AG04450 (cell line): ENCODE measurements around the gene SMAD6. TPM values are rescaled to one million over a fixed set of nuclear protein-coding genes. Genes with fewer than 3 reads are reported as not detected.

Experiments
- CTCF ChIA-PET: fragments of 300-600, 350-600 bp; formaldehyde crosslinking; extraction: SDS; loops from one replicate; lab custom pipeline; 2022; ENCODE audit warnings: antibody characterized with exemption, inconsistent platforms; lab: Charles Lee
- POLR2A ChIA-PET: fragments of 350-600 bp; formaldehyde crosslinking; extraction: SDS; loops from one replicate; lab custom pipeline; 2021; ENCODE audit warnings: antibody characterized with exemption, inconsistent platforms; lab: Yijun Ruan, JAX
- DNase-seq: peaks from one replicate; pipeline ENCODE4 v3.0.0-alpha.2; 2011; ENCODE audit warnings: low read depth, low spot score
- H3K27ac ChIP-seq: one replicate; pipeline ENCODE4 v1.5.1; 2012; ENCODE audit warnings: low read depth, low read length, control low read depth
- H3K27me3 ChIP-seq: one replicate; pipeline ENCODE4 v1.6.0; 2012; ENCODE audit warnings: low read length; ENCODE audit not compliant: control insufficient read depth, insufficient read depth
- H3K4me3 ChIP-seq: 2 replicates; pipeline ENCODE4 v1.5.1; 2011; ENCODE audit warnings: mild to moderate bottlenecking, low read depth, low read length, control low read depth
- H3K9me3 ChIP-seq: 2 replicates; pipeline ENCODE4 v1.5.1; 2012; ENCODE audit warnings: low read length; ENCODE audit not compliant: control insufficient read depth, insufficient read depth
- polyA plus RNA-seq: library from polyadenylated mRNA; depleted of rRNA; stranded (reverse); fragments of >200 nt; gene quantifications from 2 replicates; pipeline ENCODE4 v1.2.3, GENCODE V29; 2011
- TF ChIP-seq, protein P1 (sequence below): IDR thresholded peaks from 2 replicates; pipeline ENCODE4 v1.5.1; 2011; ENCODE audit warnings: low read depth, low read length, control low read depth, inconsistent platforms

Gene SMAD6
- polyA plus RNA-seq, 1 experiment, result 1.8 TPM

DNA sequence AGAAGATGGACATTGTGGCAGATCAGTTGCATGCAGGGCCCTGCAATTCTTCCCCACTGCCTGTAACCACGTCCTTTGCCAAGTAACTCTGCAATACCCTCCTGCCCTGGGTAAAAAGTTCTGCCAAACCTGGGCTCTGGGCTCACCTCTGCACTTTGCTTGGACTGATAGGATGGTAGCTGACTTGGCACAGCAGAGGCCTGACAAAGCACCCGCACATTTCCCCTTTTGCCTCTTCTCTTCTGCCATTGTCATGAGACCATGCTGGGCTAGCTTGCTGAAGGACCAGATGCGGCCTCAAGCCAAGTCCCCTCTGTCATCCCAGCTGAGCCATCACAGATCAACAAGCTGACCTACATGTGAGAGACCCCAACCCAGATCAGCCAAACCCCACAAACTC lies 122.4 kb downstream of the SMAD6 start:
- no peaks in the 10 kb centered on the region for H3K27me3 ChIP-seq
- no peak overlapping the region for H3K4me3 ChIP-seq
- ChIA-PET CTCF (no interaction called here), POLR2A (no interaction called here)
- no peak for DNase-seq
- no peaks in the 10 kb centered on the region for H3K9me3 ChIP-seq
- H3K27ac ChIP-seq, result no peak overlapping the region
- TF ChIP-seq, protein P1, sequence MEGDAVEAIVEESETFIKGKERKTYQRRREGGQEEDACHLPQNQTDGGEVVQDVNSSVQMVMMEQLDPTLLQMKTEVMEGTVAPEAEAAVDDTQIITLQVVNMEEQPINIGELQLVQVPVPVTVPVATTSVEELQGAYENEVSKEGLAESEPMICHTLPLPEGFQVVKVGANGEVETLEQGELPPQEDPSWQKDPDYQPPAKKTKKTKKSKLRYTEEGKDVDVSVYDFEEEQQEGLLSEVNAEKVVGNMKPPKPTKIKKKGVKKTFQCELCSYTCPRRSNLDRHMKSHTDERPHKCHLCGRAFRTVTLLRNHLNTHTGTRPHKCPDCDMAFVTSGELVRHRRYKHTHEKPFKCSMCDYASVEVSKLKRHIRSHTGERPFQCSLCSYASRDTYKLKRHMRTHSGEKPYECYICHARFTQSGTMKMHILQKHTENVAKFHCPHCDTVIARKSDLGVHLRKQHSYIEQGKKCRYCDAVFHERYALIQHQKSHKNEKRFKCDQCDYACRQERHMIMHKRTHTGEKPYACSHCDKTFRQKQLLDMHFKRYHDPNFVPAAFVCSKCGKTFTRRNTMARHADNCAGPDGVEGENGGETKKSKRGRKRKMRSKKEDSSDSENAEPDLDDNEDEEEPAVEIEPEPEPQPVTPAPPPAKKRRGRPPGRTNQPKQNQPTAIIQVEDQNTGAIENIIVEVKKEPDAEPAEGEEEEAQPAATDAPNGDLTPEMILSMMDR, result no peak

DNA sequence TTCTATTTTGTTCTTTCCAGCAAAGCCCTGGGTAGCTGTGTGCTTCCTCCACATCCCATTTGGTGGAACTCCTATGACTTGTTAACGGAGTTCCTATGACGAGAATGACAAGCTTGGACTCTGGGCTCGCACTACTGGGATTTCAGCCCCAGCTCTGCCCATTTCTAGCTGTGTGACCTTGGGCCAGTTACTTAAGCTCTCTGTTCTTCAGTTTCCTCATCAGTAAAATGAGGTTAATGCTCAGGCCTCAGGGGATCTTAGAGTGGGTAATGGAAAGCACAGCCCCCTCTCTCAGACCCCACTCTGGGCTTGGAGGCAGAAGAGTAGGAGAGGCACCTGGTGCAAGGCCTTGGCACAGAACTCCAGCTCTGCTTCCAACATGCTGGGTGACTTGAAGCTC lies 123.1 kb downstream of the SMAD6 start:
- no peak overlapping the region for H3K27ac ChIP-seq
- no peak overlapping the region for H3K4me3 ChIP-seq
- TF ChIP-seq, protein P1, result no peak
- no peak for DNase-seq
- POLR2A ChIA-PET, result no interaction called here
- CTCF ChIA-PET, result interaction anchor here (1.4 kb wide), 1 partner anchor 26 kb away, joined by 4 read pairs; no protein-coding TSS in a partner anchor
- H3K9me3 ChIP-seq, result no peaks in the 10 kb centered on the region
- H3K27me3 ChIP-seq, result no peaks in the 10 kb centered on the region

DNA sequence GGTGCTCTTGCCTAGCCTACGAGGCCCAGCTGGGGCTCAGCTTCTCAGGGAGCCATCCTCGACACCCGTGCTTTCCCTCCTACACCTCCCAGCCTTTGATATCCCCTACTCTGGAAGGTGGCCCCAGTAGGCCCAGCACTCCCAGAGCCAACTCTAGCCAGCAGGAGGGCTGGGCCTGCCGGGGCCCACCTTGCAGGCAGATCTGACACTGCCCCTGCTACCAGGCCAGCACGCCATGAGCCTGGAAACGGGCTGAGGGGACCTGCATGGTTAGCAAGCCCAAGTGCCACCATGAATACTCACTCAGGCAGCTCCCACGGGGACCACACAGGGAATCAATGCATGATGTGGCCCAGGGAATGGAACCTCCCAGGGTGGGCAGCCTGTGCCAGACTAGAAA lies 123.7 kb downstream of the SMAD6 start:
- no peak overlapping the region for H3K4me3 ChIP-seq
- H3K27ac ChIP-seq, result no peak overlapping the region
- no peak for DNase-seq
- POLR2A ChIA-PET, result no interaction called here
- no peaks in the 10 kb centered on the region for H3K27me3 ChIP-seq
- H3K9me3 ChIP-seq, result no peaks in the 10 kb centered on the region
- TF ChIP-seq, protein P1, result no peak
- CTCF ChIA-PET, result interaction anchor here (1.4 kb wide), 1 partner anchor 26 kb away, joined by 4 read pairs; no protein-coding TSS in a partner anchor

DNA sequence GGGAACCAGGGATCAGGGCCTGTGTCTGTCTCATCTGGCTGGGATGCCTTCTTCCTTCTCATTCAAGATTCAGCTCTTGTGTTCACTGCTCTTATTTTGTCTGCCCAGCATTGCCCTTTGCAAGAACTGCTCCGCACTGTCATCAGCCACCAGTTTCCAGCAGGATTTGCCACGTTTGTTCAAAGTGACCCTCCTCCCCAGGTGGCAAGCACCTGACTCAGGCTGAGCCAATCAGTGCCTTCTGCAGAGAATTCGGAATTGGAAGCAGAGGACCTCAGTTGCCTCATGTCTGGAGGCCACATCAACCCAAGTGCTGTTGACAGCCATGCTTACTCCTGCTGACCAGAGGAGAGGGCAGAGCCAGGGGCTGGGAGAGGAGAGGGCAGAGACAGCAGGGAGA lies 124.5 kb downstream of the SMAD6 start:
- ChIA-PET CTCF (interaction anchor here (1.4 kb wide), 1 partner anchor 25 kb away, joined by 4 read pairs; no protein-coding TSS in a partner anchor), POLR2A (no interaction called here)
- no peak for DNase-seq
- TF ChIP-seq, protein P1, result no peak
- H3K9me3 ChIP-seq, result no peaks in the 10 kb centered on the region
- H3K27me3 ChIP-seq, result no peaks in the 10 kb centered on the region
- H3K27ac ChIP-seq, result no peak overlapping the region
- H3K4me3 ChIP-seq, result no peak overlapping the region

DNA sequence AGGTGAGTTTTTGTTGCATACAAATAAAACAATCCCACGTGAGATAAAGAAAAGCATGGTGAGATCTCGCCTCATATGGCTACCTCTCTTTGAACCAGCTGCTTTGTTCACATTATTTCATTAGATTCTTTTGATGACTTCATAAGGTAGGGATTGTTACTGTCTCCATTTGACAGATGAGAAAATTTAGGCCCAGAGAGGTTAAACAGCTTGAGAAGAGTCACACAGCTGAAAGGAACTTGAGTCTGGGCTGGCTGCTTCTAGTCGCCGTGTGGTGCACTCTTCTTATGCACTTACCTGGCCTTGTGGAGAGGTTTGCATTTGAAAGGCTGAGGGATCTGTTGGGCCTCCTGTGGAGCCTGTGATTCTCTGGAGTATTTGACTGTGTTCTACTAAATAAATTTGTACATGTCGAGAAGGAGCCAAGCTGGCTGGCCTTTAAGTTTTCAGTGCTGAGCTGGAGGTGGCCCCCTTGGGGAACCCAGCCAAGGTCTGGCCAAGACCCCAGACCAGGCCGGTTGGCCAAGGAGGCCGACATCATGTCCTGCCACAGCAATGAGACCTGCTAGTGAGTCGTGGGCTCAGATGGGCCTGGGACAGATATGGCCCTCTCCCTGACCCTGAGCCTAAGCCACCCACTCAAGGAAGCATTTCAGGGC lies 125.1 kb downstream of the SMAD6 start:
- CTCF ChIA-PET, result no interaction called here
- DNase-seq, result no peak

More for the DNA sequence above, 125.1 kb downstream of the SMAD6 start:
- Histone ChIP-seq H3K27me3 (no peaks in the 10 kb centered on the region), H3K4me3 (no peak overlapping the region), H3K9me3 (no peaks in the 10 kb centered on the region; the same call in 1 of the 2 replicates), H3K27ac (no peak overlapping the region)
- POLR2A ChIA-PET, result no interaction called here
- TF ChIP-seq, protein P1, result no peak
